Neuron (in vitro differentiated cells): Measurements from ENCODE around the gene SMURF2.
"Not testable (repeated sequence)": the region's sequence is repeated elsewhere in the genome, so short reads cannot be mapped to it uniquely, and the experiment has no call there.

Source experiments
- H2AFZ ChIP-seq: one replicate; pipeline ENCODE4 v1.6.1; 2013; ENCODE audit warnings: low read depth, mild to moderate bottlenecking, inconsistent platforms, low read length, moderate library complexity
- H3K27me3 ChIP-seq: one replicate; pipeline ENCODE4 v1.6.1; 2013; ENCODE audit warnings: low read length; ENCODE audit not compliant: insufficient read depth
- H3K36me3 ChIP-seq: one replicate; pipeline ENCODE4 v1.6.1; 2013; ENCODE audit warnings: low read length; ENCODE audit not compliant: insufficient read depth
- H3K4me1 ChIP-seq: one replicate; pipeline ENCODE4 v1.6.1; 2013; ENCODE audit warnings: low read length; ENCODE audit not compliant: insufficient read depth
- H3K4me3 ChIP-seq: 2 replicates; pipeline ENCODE4 v1.5.1; 2013; ENCODE audit warnings: mild to moderate bottlenecking, low read length, moderate library complexity
- H3K9me3 ChIP-seq: one replicate; pipeline ENCODE4 v1.6.1; 2013; ENCODE audit warnings: low read length

SMURF2 gene

GRCh38 chr17:64614266-64615027 is 47.7 kb downstream of the SMURF2 start:
- peaks cover 15% of the 10 kb centered on the region for H3K4me1 ChIP-seq
- no peak overlapping the region for H3K4me3 ChIP-seq
- H2AFZ ChIP-seq, result no peak overlapping the region
- H3K36me3 ChIP-seq, result no peaks in the 10 kb centered on the region
- no peaks in the 10 kb centered on the region for H3K27me3 ChIP-seq
- peaks cover 2% of the 10 kb centered on the region for H3K9me3 ChIP-seq

DNA sequence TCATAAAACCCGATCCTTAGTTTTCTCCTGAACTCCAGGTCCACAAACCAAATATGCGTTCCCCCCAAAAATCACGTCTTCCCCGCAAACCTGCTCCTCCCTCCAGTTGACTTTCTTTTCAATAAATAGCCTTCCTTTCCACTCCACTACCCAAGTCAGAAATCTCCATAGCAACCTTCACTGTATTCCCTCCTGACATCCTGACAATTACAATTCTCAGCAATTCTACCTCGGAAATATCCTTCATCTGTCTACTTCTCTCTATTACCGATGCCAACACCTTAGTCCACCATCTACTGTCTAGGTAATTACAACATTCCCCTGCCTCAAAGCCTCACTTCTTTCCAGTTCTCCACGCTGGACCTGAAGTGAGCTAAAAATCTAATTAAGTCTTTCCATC is 50.7 kb downstream of the SMURF2 start:
- Histone ChIP-seq H3K9me3 (peaks cover 2% of the 10 kb centered on the region), H3K27me3 (no peaks in the 10 kb centered on the region), H3K36me3 (no peaks in the 10 kb centered on the region), H3K4me3 (no peak overlapping the region), H2AFZ (no peak overlapping the region), H3K4me1 (peaks cover 15% of the 10 kb centered on the region)

GRCh38 chr17:64610244-64610643 is 51.9 kb downstream of the SMURF2 start:
- H2AFZ ChIP-seq, H3K4me3 ChIP-seq, H3K9me3 ChIP-seq, H3K36me3 ChIP-seq, H3K27me3 ChIP-seq: not testable (repeated sequence)
- peaks cover 15% of the 10 kb centered on the region for H3K4me1 ChIP-seq

GRCh38 chr17:64608571-64608981 is 53.5 kb downstream of the SMURF2 start:
- Histone ChIP-seq H3K9me3 (no peaks in the 10 kb centered on the region), H3K27me3 (no peaks in the 10 kb centered on the region), H3K4me1 (peaks cover 15% of the 10 kb centered on the region), H3K36me3 (no peaks in the 10 kb centered on the region), H2AFZ (no peak overlapping the region), H3K4me3 (no peak overlapping the region)

DNA sequence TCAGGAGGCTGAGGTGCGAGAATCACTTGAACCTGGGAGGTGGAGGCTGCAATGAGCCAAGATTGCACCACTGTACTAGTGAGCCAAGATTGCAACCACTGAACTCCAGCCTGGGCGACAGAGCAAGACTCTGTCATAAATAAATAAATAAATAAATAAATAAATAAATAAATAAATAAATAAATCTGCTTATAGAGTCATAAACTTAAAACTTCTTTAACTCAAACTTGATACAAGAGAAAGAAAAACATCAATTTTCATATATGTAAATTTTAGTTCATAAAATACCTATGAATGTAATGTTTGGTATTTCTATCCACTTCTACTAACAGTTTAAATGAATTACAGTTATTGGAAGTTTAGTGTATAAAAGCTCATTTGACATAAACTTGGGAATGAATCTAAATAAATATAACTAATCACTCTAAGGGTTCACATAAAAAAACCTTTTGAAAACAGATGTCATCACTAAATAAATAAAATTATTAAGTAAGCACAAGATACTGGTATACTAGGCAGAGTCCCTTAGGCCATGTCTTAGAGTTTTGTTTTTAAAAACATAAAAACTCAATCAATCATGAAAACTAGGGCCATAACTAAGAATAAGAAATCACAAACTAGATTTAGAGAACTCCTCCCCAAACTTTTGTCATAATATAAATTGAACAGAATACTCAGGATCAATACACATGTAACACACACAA is 54.1 kb downstream of the SMURF2 start:
- H3K9me3 ChIP-seq, result no peaks in the 10 kb centered on the region
- no peak overlapping the region for H3K4me3 ChIP-seq
- H3K4me1 ChIP-seq, result peaks cover 15% of the 10 kb centered on the region
- H2AFZ ChIP-seq, result no peak overlapping the region
- H3K27me3 ChIP-seq, result no peaks in the 10 kb centered on the region
- no peaks in the 10 kb centered on the region for H3K36me3 ChIP-seq

GRCh38 chr17:64604532-64604931 is 57.6 kb downstream of the SMURF2 start:
- not testable (repeated sequence) for H3K27me3 ChIP-seq, H3K36me3 ChIP-seq

DNA sequence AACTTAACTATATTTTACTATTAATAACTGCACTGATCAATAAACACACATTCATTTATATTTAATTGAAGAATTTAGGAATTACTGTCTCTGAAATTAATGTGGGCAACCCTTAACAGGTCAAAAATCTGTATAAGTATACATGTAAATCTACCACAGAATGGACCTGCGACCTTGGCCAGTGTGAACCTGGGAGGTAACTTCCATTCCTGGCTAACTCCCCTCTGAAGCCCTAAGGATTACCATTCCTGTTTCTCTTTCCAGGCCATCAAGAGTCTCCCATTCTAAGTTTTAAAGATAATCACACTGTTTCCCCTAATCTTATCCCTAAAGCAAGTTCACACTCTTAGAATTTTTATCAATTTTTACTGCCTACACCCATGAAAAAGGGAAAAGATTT is 58.1 kb downstream of the SMURF2 start:
- H3K36me3 ChIP-seq, result no peaks in the 10 kb centered on the region

More at GRCh38 chr17:64604532-64604931, 57.6 kb downstream of the SMURF2 start:
- H3K4me1 ChIP-seq, H3K4me3 ChIP-seq, H3K9me3 ChIP-seq, H2AFZ ChIP-seq: not testable (repeated sequence)

GRCh38 chr17:64599827-64600226 is 62.3 kb downstream of the SMURF2 start:
- no peaks in the 10 kb centered on the region for H3K27me3 ChIP-seq
- H3K4me3 ChIP-seq, result no peak overlapping the region
- H3K4me1 ChIP-seq, result peaks cover 4% of the 10 kb centered on the region
- no peaks in the 10 kb centered on the region for H3K9me3 ChIP-seq
- peaks cover 15% of the 10 kb centered on the region for H3K36me3 ChIP-seq
- no peak overlapping the region for H2AFZ ChIP-seq

More for the DNA sequence above, 58.1 kb downstream of the SMURF2 start:
- no peaks in the 10 kb centered on the region for H3K9me3 ChIP-seq
- H3K4me3 ChIP-seq, result no peak overlapping the region
- no peaks in the 10 kb centered on the region for H3K27me3 ChIP-seq
- peaks cover 4% of the 10 kb centered on the region for H3K4me1 ChIP-seq
- no peak overlapping the region for H2AFZ ChIP-seq

- Histone ChIP-seq H3K9me3 (no peaks in the 10 kb centered on the region), H3K4me3 (no peak overlapping the region), H2AFZ (no peak overlapping the region), H3K4me1 (peaks cover 4% of the 10 kb centered on the region), H3K27me3 (no peaks in the 10 kb centered on the region), H3K36me3 (peaks cover 16% of the 10 kb centered on the region)
These were observed 62.9 kb downstream of the SMURF2 start for GRCh38 chr17:64599187-64599676.

DNA sequence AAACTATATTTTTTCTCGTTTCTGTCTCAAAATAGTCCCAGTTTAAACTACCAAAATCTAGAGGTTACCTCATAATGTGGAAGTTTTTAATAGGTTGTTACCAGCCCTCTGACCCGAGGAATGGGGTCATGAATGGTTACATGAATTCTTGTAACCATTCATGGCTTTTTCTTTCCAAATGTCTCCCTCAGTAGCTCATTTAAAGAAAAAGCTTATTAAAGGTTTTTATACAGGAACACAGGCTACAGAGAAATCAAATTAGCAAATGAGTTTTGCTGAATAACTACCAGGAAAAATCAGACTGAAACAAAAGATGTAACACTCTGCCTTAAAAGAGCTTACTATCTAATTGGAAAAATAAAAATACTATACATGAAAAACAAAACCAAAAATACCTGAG is 63.4 kb downstream of the SMURF2 start:
- Histone ChIP-seq H3K4me3 (no peak overlapping the region), H3K9me3 (no peaks in the 10 kb centered on the region), H3K4me1 (peaks cover 4% of the 10 kb centered on the region), H2AFZ (no peak overlapping the region), H3K27me3 (no peaks in the 10 kb centered on the region), H3K36me3 (peaks cover 16% of the 10 kb centered on the region)

GRCh38 chr17:64596988-64597387 is 65.1 kb downstream of the SMURF2 start:
- Histone ChIP-seq H2AFZ (no peak overlapping the region), H3K9me3 (no peaks in the 10 kb centered on the region), H3K27me3 (no peaks in the 10 kb centered on the region), H3K4me3 (no peak overlapping the region), H3K36me3 (peaks cover 26% of the 10 kb centered on the region), H3K4me1 (peaks cover 4% of the 10 kb centered on the region)

DNA sequence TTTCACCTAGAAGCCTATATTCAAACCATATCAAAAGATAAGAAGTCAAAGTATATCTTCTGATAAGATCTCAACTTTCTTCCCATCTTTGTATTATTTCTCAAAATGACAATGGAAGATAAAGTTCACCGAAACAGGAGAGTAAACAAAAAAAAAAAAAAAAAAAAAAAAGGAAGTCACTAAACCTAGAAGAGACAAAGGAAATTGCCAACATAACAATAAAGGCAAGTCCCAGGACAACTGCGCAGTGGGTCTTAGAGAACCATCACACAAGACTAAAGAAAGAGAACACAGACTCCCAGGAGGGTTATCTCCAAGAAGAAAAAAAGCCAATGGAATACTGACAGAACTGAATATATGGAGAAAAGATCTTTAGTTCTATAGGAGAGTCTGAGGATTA is 65.7 kb downstream of the SMURF2 start:
- no peaks in the 10 kb centered on the region for H3K9me3 ChIP-seq
- peaks cover 28% of the 10 kb centered on the region for H3K36me3 ChIP-seq
- H3K4me3 ChIP-seq, result no peak overlapping the region
- H2AFZ ChIP-seq, result no peak overlapping the region
- no peaks in the 10 kb centered on the region for H3K27me3 ChIP-seq
- H3K4me1 ChIP-seq, result peaks cover 4% of the 10 kb centered on the region

- Histone ChIP-seq H3K4me1 (no peaks in the 10 kb centered on the region), H3K36me3 (peaks cover 35% of the 10 kb centered on the region), H3K4me3 (no peak overlapping the region), H2AFZ (no peak overlapping the region), H3K9me3 (no peaks in the 10 kb centered on the region), H3K27me3 (no peaks in the 10 kb centered on the region)
These were observed 70.2 kb downstream of the SMURF2 start for GRCh38 chr17:64591944-64592343.
